Stimulated activated CD8-positive, alpha-beta memory T cell treated with anti-CD3 and anti-CD28 coated beads, Interleukin-7, amount 100 ng/mL, for 24 hours (primary cell): ENCODE data around the gene BCAS1.

Experiments
- DNase-seq: peaks from one replicate; pipeline ENCODE4 v3.0.0-alpha.2; 2020; ENCODE audit warnings: low read depth

BCAS1 gene

GRCh38 chr20:54070187-54070987 lies at the start of gene BCAS1:
BCAS1 (minus strand) TSS chr20:54070594; CDS start chr20:54058718, 11,876 bp downstream.
- DNase-seq: no peak

GRCh38 chr20:54119744-54120143 lies 49.4 kb upstream of the BCAS1 start:
- DNase-seq: no peak

GRCh38 chr20:54118220-54119001 lies 48.0 kb upstream of the BCAS1 start:
- no peak for DNase-seq

- DNase-seq: no peak
These were observed 46.3 kb upstream of the BCAS1 start for GRCh38 chr20:54116550-54117235.

GRCh38 chr20:54115172-54115854 lies 44.9 kb upstream of the BCAS1 start:
- DNase-seq: no peak

- no peak for DNase-seq
These were observed 43.7 kb upstream of the BCAS1 start for GRCh38 chr20:54114109-54114508.

- no peak for DNase-seq
These were observed 43.2 kb upstream of the BCAS1 start for GRCh38 chr20:54113566-54113965.

GRCh38 chr20:54112221-54112884 lies 42.0 kb upstream of the BCAS1 start:
- DNase-seq: no peak

- DNase-seq: no peak
These were observed 41.1 kb upstream of the BCAS1 start for GRCh38 chr20:54111460-54111859.

GRCh38 chr20:54110457-54110856 lies 40.1 kb upstream of the BCAS1 start:
- no peak for DNase-seq

- no peak for DNase-seq
These were observed 39.6 kb upstream of the BCAS1 start for GRCh38 chr20:54110041-54110440.

- DNase-seq: no peak
These were observed 38.4 kb upstream of the BCAS1 start for GRCh38 chr20:54108817-54109216.

- no peak for DNase-seq
These were observed 37.9 kb upstream of the BCAS1 start for GRCh38 chr20:54108326-54108642.

GRCh38 chr20:54107600-54108325 lies 37.4 kb upstream of the BCAS1 start:
- DNase-seq: no peak

GRCh38 chr20:54107181-54107580 lies 36.8 kb upstream of the BCAS1 start:
- no peak for DNase-seq

- no peak for DNase-seq
These were observed 35.8 kb upstream of the BCAS1 start for GRCh38 chr20:54106162-54106561.

GRCh38 chr20:54105653-54106052 lies 35.3 kb upstream of the BCAS1 start:
- no peak for DNase-seq

GRCh38 chr20:54104781-54105180 lies 34.4 kb upstream of the BCAS1 start:
- DNase-seq: no peak

- no peak for DNase-seq
These were observed 33.6 kb upstream of the BCAS1 start for GRCh38 chr20:54103762-54104600.
